K562 (cell line): ENCODE measurements around the gene EFNA2. TPM values are rescaled to one million over a fixed set of nuclear protein-coding genes. Genes with fewer than 3 reads are reported as not detected.

Experiments
- ATAC-seq: fragments of 200-7000 bp; cut with Tn5 transposase; 3 replicates; pipeline ENCODE4 v1.9.1; 2020; ENCODE audit warnings: moderate library complexity
- BruUV-seq: library from RNA; stranded (reverse); fragments of 400-500 nt; replicated peaks from 2 replicates; lab custom pipeline; 2021; lab: Mats Ljungman, UMichigan
- CTCF ChIA-PET: fragments of 300-600 bp; formaldehyde crosslinking; extraction: SDS; loops from one replicate; lab custom pipeline; 2021; ENCODE audit warnings: low intra/inter-chr PET ratio; lab: Yijun Ruan, JAX
- POLR2A ChIA-PET: fragments of 300-600, 350-650 bp; sonication (Branson Sonifier 250); formaldehyde crosslinking; extraction: SDS; loops from one replicate; lab custom pipeline; 2021; ENCODE audit warnings: antibody characterized with exemption, inconsistent platforms; lab: Yijun Ruan, JAX
- DNase-seq, 4 experiments: peaks; one replicate each; pipeline versions ENCODE4 v3.0.0 to v3.0.0-alpha.2; 2011 to 2018; ENCODE audit warnings: low spot score in 3 of 4, mixed read lengths in 3 of 4; ENCODE audit errors: extremely low read depth in 1 of 4
- FAIRE-seq: peaks from 2 replicates; lab custom pipeline; 2011; peaks lifted over from hg19 to GRCh38; lab: Jason Lieb, UNC
- H2AFZ ChIP-seq: 2 replicates; pipeline ENCODE4 v1.6.0; 2011; ENCODE audit warnings: low read depth, low read length, control low read depth, inconsistent platforms
- H3K27ac ChIP-seq: fragments of 200-600 bp; 3 replicates; pipeline ENCODE4 v1.8.0; 2011; ENCODE audit warnings: low read depth, mild to moderate bottlenecking, control low read depth, inconsistent platforms, low read length, moderate library complexity, mixed read lengths; ENCODE audit errors: extremely low read depth
- H3K27me3 ChIP-seq, 2 experiments: fragments of 300-600 bp in 1 of 2; 2 replicates in 1 of 2; 3 replicates in 1 of 2; pipeline versions ENCODE4 v1.6.0 to v1.8.0; 2011; ENCODE audit warnings: inconsistent platforms in 2 of 2, low read length in 2 of 2, mild to moderate bottlenecking in 1 of 2, mixed read lengths in 1 of 2, moderate library complexity in 1 of 2; ENCODE audit not compliant: control insufficient read depth in 2 of 2, insufficient read depth in 2 of 2
- H3K36me3 ChIP-seq: fragments of 300-600 bp; 3 replicates; pipeline ENCODE4 v1.8.0; 2011; ENCODE audit warnings: mild to moderate bottlenecking, low read length, inconsistent platforms; ENCODE audit not compliant: control insufficient read depth, insufficient read depth
- H3K4me1 ChIP-seq, 2 experiments: fragments of 200-600 bp in 1 of 2; replicated peaks in 1 of 2; 2 replicates in 1 of 2; 3 replicates in 1 of 2; pipeline versions ENCODE4 v1.5.1 to v1.8.0; 2011; ENCODE audit warnings: inconsistent platforms in 2 of 2, low read length in 2 of 2, mild to moderate bottlenecking in 1 of 2, mixed read lengths in 1 of 2, moderate library complexity in 1 of 2; ENCODE audit not compliant: control insufficient read depth in 2 of 2, insufficient read depth in 2 of 2
- H3K4me2 ChIP-seq: 2 replicates; pipeline ENCODE4 v1.6.1; 2011; ENCODE audit warnings: low read length, control low read depth, inconsistent platforms, mixed read lengths; ENCODE audit not compliant: insufficient read depth
- H3K4me3 ChIP-seq: fragments of 200-600 bp; sonication (generic), shearing (Covaris generic); 2 replicates; pipeline ENCODE4 v1.5.1; 2016; ENCODE audit warnings: control low read depth, inconsistent platforms
- H3K79me2 ChIP-seq: fragments of 200-600 bp; 3 replicates; pipeline ENCODE4 v1.8.0; 2011; ENCODE audit warnings: low read length, inconsistent platforms; ENCODE audit not compliant: control insufficient read depth, insufficient read depth
- H3K9ac ChIP-seq, 2 experiments: 2 replicates each; pipeline versions ENCODE4 v1.6.0 to v1.6.1; 2011; ENCODE audit warnings: low read depth in 2 of 2, low read length in 2 of 2, control low read depth in 1 of 2, inconsistent platforms in 1 of 2, mild to moderate bottlenecking in 1 of 2, mixed read lengths in 1 of 2; ENCODE audit not compliant: insufficient read depth in 1 of 2
- H3K9me1 ChIP-seq: one replicate; pipeline ENCODE4 v1.6.0; 2011; ENCODE audit warnings: inconsistent platforms, mild to moderate bottlenecking, low read length, moderate library complexity; ENCODE audit not compliant: control insufficient read depth, insufficient read depth
- H3K9me3 ChIP-seq: replicated peaks from 2 replicates; pipeline ENCODE4 v1.5.1; 2011; ENCODE audit warnings: low read depth, low read length, inconsistent platforms; ENCODE audit not compliant: control insufficient read depth, insufficient read depth
- H4K20me1 ChIP-seq: replicated peaks from 2 replicates; pipeline ENCODE4 v1.6.1; 2011; ENCODE audit warnings: low read length, inconsistent platforms, mixed read lengths; ENCODE audit not compliant: control insufficient read depth, insufficient read depth
- AFF4 ChIP-seq: sonication (generic); formaldehyde crosslinking; IDR thresholded peaks from 2 replicates; pipeline ENCODE4 v1.8.0; 2023; ENCODE audit warnings: mild to moderate bottlenecking, missing genetic modification reagents
- ARID1B ChIP-seq: fragments of 450-650 bp; IDR thresholded peaks from 2 replicates; pipeline ENCODE4 v1.6.1; 2016; ENCODE audit warnings: antibody characterized with exemption, mild to moderate bottlenecking, inconsistent platforms
- FOXA3 ChIP-seq, 2 experiments: fragments of 450-650 bp in 1 of 2; sonication (generic) in 1 of 2; formaldehyde crosslinking; IDR thresholded peaks in 1 of 2; conservative IDR thresholded peaks in 1 of 2; 2 replicates each; pipeline versions ENCODE4 v1.4.0 to v1.8.0; 2020 to 2022; ENCODE audit warnings: mild to moderate bottlenecking in 2 of 2, missing genetic modification reagents in 1 of 2
- GABPB1 ChIP-seq: sonication (generic); formaldehyde crosslinking; IDR thresholded peaks from 2 replicates; pipeline ENCODE4 v1.8.0; 2022; ENCODE audit warnings: mild to moderate bottlenecking, missing genetic modification reagents
- ILF3 ChIP-seq: fragments of 450-650 bp; IDR thresholded peaks from 2 replicates; pipeline ENCODE4 v1.6.1; 2018; ENCODE audit warnings: antibody characterized with exemption, mild to moderate bottlenecking, moderate library complexity, borderline replicate concordance
- NEUROD1 ChIP-seq: fragments of 150-350 bp; IDR thresholded peaks from 2 replicates; pipeline ENCODE4 v1.6.1; 2014; ENCODE audit warnings: borderline replicate concordance, low read length, low read depth; ENCODE audit not compliant: partially characterized antibody
- STAG1 ChIP-seq: sonication (generic); formaldehyde crosslinking; IDR thresholded peaks from 2 replicates; pipeline ENCODE4 v1.5.0; 2020; ENCODE audit warnings: missing genetic modification reagents, borderline replicate concordance
- TEAD2 ChIP-seq: fragments of 450-650 bp; IDR thresholded peaks from 2 replicates; pipeline ENCODE4 v1.6.1; 2016; ENCODE audit warnings: missing genetic modification characterization, control low read depth, missing compliant biosample characterization
- U2AF1 ChIP-seq: fragments of 200-400 bp; formaldehyde crosslinking; optimal IDR thresholded peaks from 2 replicates; pipeline ENCODE3; 2017; ENCODE audit warnings: mild to moderate bottlenecking, low read depth, low read length, moderate library complexity
- ZBTB17 ChIP-seq: fragments of 450-650 bp; formaldehyde crosslinking; IDR thresholded peaks from 2 replicates; pipeline ENCODE4 v1.4.0; 2020; ENCODE audit warnings: mild to moderate bottlenecking
- ZNF140 ChIP-seq: fragments of 250-450 bp; sonication (Bioruptor Pico); IDR thresholded peaks from 2 replicates; pipeline ENCODE4 v1.8.0; 2021; ENCODE audit warnings: moderate library complexity, mild to moderate bottlenecking, inconsistent platforms
- ZNF23 ChIP-seq: fragments of 250-450 bp; sonication (Bioruptor Pico); IDR thresholded peaks from 2 replicates; pipeline ENCODE4 v1.4.0; 2020; ENCODE audit warnings: mild to moderate bottlenecking
- ZNF592 ChIP-seq: fragments of 450-650 bp; IDR thresholded peaks from 2 replicates; pipeline ENCODE4 v1.6.1; 2017; ENCODE audit warnings: antibody characterized with exemption, mild to moderate bottlenecking
- WGBS: fragments of 100-300 bp; shearing (Covaris generic); methylation state at CpG from one replicate; pipeline ENCODE4 v1.1.6; 2016; ENCODE audit warnings: low coverage, mixed read lengths; ENCODE audit not compliant: insufficient coverage; ENCODE audit errors: missing lambda C conversion rate; 5-methylcytosine and 5-hydroxymethylcytosine counted together
- in situ Hi-C: fragments of 300-500 bp; cut with MboI; formaldehyde crosslinking; loops from 4 replicates; pipeline ENCODE4 v1.15.0; 2018; ENCODE audit warnings: inconsistent platforms, mixed read lengths
- intact Hi-C: fragments of 100-400 bp; cut with micrococcal nuclease; formaldehyde crosslinking; loops from 2 replicates; pipeline ENCODE4 v1.14.2; 2022
- polyA plus RNA-seq, 8 experiments: library from polyadenylated mRNA; depleted of rRNA in 4 of 8; stranded (reverse) in 5 of 8; unstranded in 3 of 8; fragments of >200 nt; fragmentation: Nextera tagmentation in 2 of 8; fragmentation: Illumina TruSeq in 1 of 8; extraction: Ambion mirVana in 2 of 8; extraction: Trizol in 1 of 8; gene quantifications; 2 replicates each; pipeline versions ENCODE4 v1.2.1 to v1.2.3, GENCODE V29; 2011 to 2014; ENCODE audit warnings: inconsistent platforms in 1 of 8, missing spikeins in 1 of 8
- total RNA-seq, 7 experiments: library from RNA; depleted of rRNA in 6 of 7; stranded (reverse); fragments of >200 nt in 6 of 7; fragmentation: Illumina TruSeq in 2 of 7; extraction: Trizol in 2 of 7; gene quantifications; 2 replicates each; pipeline versions ENCODE4 v1.2.1 to v1.2.3, GENCODE V29; 2011 to 2021; ENCODE audit warnings: low replicate concordance in 1 of 7

The EFNA2 gene
- total and polyA plus RNA-seq, 9 of the 15 experiments (the other 6 are each of a cell fraction or from before 2014, with no cell fraction given) = 0.11 to 0.44 (median 0.15) TPM; not detected in 6

- FAIRE-seq = no peak
- Histone ChIP-seq H3K4me1 (peaks cover 39 to 95% of the 10 kb centered on the region in 2 experiments), H3K9me1 (peaks cover 4% of the 10 kb centered on the region), H4K20me1 (0 out of 2 replicates have a peak, but pooled peaks cover 5% of the 10 kb centered on the region), H3K27me3 (no peaks in the 10 kb centered on the region), H3K9ac (peak overlapping the region; percentile 89 to 95), H3K36me3 (peaks cover 52% of the 10 kb centered on the region; the same call in 2 of the 3 replicates), H3K79me2 (peaks cover 62% of the 10 kb centered on the region), H2AFZ (peak overlapping the region; percentile 65; the same call in 1 of the 2 replicates), H3K27ac (peak overlapping the region; percentile 99), H3K9me3 (no peaks in the 10 kb centered on the region), H3K4me2 (peak overlapping the region; percentile 71; the same call in 1 of the 2 replicates), H3K4me3 (peak overlapping the region; percentile 82)
- 0% methylated on average over 29 of the region's 74 CpGs for WGBS
- peak; percentile 24 for ATAC-seq
- ChIA-PET POLR2A (interaction anchor here (0.6 to 1.0 kb wide), 3 partner anchors 20 to 23 kb away, joined by 4 read pairs; partner anchors contain the start of gene CIRBP), CTCF (interaction anchor here (0.8 to 2.0 kb wide), 2 partner anchors 18 to 27 kb away, joined by 3 to 11 read pairs; no protein-coding TSS in a partner anchor)
- intact Hi-C loops (loop anchor here (1.0 kb wide), 2 partner anchors 17 to 20 kb away; partner anchors contain the start of gene CIRBP), in situ Hi-C loops (loop anchor here (25.0 kb wide), 1 partner anchor 487 kb away; the partner anchor contains the start of gene MISP)
- BruUV-seq = no TSS peak
- peak; percentile 64 to 91 (median 74) for DNase-seq
- TF ChIP-seq U2AF1 (no peak), ZNF592 (peak; percentile 59; the same call in 1 of the 2 replicates), TEAD2 (tag) (no peak), NEUROD1 (no peak), ZNF23 (CRISPR knock-in tag) (no peak), AFF4 (CRISPR knock-in tag) (peak; percentile 66; the same call in 1 of the 2 replicates), STAG1 (CRISPR knock-in tag) (no peak), ILF3 (no peak), GABPB1 (peak; percentile 3; the same call in 1 of the 2 replicates), ARID1B (peak; percentile 6; the same call in 1 of the 2 replicates), FOXA3 (CRISPR knock-in tag; conservative IDR thresholded peaks at IDR 0.05 in 1 of 2, IDR thresholded peaks at IDR 0.05 in 1 of 2) (no peak), ZNF140 (CRISPR knock-in tag) (no peak), ZBTB17 (CRISPR knock-in tag) (peak; percentile 34; the same call in 1 of the 2 replicates)
Measured at GRCh38 chr19:1248786-1249297, 36.8 kb upstream of the EFNA2 start.
